HepG2 (cell line): ENCODE data around the gene PRSS53. TPM values are rescaled to one million over a fixed set of nuclear protein-coding genes. Genes with fewer than 3 reads are reported as not detected.
A peak's percentile ranks its signal among the peaks of the same experiment; 100 is the strongest.

Experiments
- JUN ChIP-seq: sonication (generic); formaldehyde crosslinking; IDR thresholded peaks from 2 replicates; pipeline ENCODE4 v1.4.0; 2020; ENCODE audit warnings: mild to moderate bottlenecking, missing genetic modification reagents
- KLF13 ChIP-seq: sonication (generic); formaldehyde crosslinking; IDR thresholded peaks from 2 replicates; pipeline ENCODE4 v1.4.0; 2020; ENCODE audit warnings: mild to moderate bottlenecking, missing genetic modification reagents
- PRPF4 ChIP-seq: fragments of 200-400 bp; formaldehyde crosslinking; IDR thresholded peaks from 2 replicates; pipeline ENCODE4 v1.6.1; 2016; ENCODE audit warnings: low read length, low read depth; ENCODE audit not compliant: poor library complexity, severe bottlenecking
- SIN3A ChIP-seq: IDR thresholded peaks from 2 replicates; pipeline ENCODE4 v1.6.1; 2011; ENCODE audit warnings: low read depth, mild to moderate bottlenecking, control low read depth, low read length, borderline replicate concordance
- SIX4 ChIP-seq: sonication (generic); formaldehyde crosslinking; IDR thresholded peaks from 2 replicates; pipeline ENCODE4 v1.4.0; 2020; ENCODE audit warnings: missing genetic modification reagents
- TAF15 ChIP-seq: fragments of 200-400 bp; formaldehyde crosslinking; IDR thresholded peaks from one replicate; pipeline ENCODE4 v1.6.1; 2018; ENCODE audit warnings: mild to moderate bottlenecking, low read depth, low read length; ENCODE audit not compliant: poor library complexity, severe bottlenecking
- ZNF138 ChIP-seq: sonication (generic); formaldehyde crosslinking; IDR thresholded peaks from 2 replicates; pipeline ENCODE4 v1.5.0; 2020; ENCODE audit warnings: mild to moderate bottlenecking, low read depth, missing genetic modification reagents
- ZNF724P ChIP-seq: sonication (generic); formaldehyde crosslinking; IDR thresholded peaks from 2 replicates; pipeline ENCODE4 v1.8.0; 2022; ENCODE audit warnings: missing genetic modification reagents, borderline replicate concordance
- polyA plus RNA-seq, 8 experiments: library from polyadenylated mRNA; depleted of rRNA in 3 of 8; stranded (reverse) in 7 of 8; unstranded in 1 of 8; fragments of >200 nt; fragmentation: Illumina TruSeq in 4 of 8; extraction: Trizol in 4 of 8; gene quantifications; 2 replicates each; pipeline versions ENCODE4 v1.2.1 to v1.2.3, GENCODE V29; 2011 to 2016; ENCODE audit warnings: low read depth in 4 of 8, missing spikeins in 1 of 8, mixed read lengths in 1 of 8; ENCODE audit not compliant: insufficient read depth in 1 of 8
- total RNA-seq, 5 experiments: library from RNA; depleted of rRNA; stranded (reverse); fragments of >200 nt; fragmentation: Illumina TruSeq; extraction: Trizol; gene quantifications; 2 replicates each; pipeline ENCODE4 v1.2.3, GENCODE V29; 2016; ENCODE audit warnings: low read depth in 1 of 5
- TF ChIP-seq, protein P1 (sequence below): fragments of 450-650 bp; IDR thresholded peaks from 2 replicates; pipeline ENCODE4 v1.6.1; 2016
- TF ChIP-seq, protein P2 (sequence below): sonication (generic); formaldehyde crosslinking; IDR thresholded peaks from 2 replicates; pipeline ENCODE4 v1.4.0; 2020; ENCODE audit warnings: mild to moderate bottlenecking, missing genetic modification reagents
- TF ChIP-seq, protein P3 (sequence below): sonication (generic); formaldehyde crosslinking; IDR thresholded peaks from 2 replicates; pipeline ENCODE4 v1.5.0; 2020; ENCODE audit warnings: missing genetic modification reagents, mild to moderate bottlenecking, borderline replicate concordance
- TF ChIP-seq, protein P4 (sequence below), 2 experiments: sonication (generic) in 1 of 2; formaldehyde crosslinking in 1 of 2; IDR thresholded peaks; 2 replicates each; pipeline versions ENCODE4 v1.6.1 to v1.9.0; 2014 to 2022; ENCODE audit warnings: antibody characterized with exemption in 1 of 2, borderline replicate concordance in 1 of 2, inconsistent platforms in 1 of 2, low read depth in 1 of 2, missing genetic modification reagents in 1 of 2

PRSS53 gene
- total and polyA plus RNA-seq, 2 of the 13 experiments (the other 11 are each of a cell fraction or from before 2014, with no cell fraction given): 2.2 to 7.4 TPM

GRCh38 chr16:31073142-31073969 lies 15.4 kb downstream of the PRSS53 start (continued):
- TF ChIP-seq, protein P1, sequence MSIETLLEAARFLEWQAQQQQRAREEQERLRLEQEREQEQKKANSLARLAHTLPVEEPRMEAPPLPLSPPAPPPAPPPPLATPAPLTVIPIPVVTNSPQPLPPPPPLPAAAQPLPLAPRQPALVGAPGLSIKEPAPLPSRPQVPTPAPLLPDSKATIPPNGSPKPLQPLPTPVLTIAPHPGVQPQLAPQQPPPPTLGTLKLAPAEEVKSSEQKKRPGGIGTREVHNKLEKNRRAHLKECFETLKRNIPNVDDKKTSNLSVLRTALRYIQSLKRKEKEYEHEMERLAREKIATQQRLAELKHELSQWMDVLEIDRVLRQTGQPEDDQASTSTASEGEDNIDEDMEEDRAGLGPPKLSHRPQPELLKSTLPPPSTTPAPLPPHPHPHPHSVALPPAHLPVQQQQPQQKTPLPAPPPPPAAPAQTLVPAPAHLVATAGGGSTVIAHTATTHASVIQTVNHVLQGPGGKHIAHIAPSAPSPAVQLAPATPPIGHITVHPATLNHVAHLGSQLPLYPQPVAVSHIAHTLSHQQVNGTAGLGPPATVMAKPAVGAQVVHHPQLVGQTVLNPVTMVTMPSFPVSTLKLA: no peak
- TF ChIP-seq KLF13: 0 out of 2 replicates have a peak, but pooled peaks have one; percentile 42
- TF ChIP-seq, protein P2, sequence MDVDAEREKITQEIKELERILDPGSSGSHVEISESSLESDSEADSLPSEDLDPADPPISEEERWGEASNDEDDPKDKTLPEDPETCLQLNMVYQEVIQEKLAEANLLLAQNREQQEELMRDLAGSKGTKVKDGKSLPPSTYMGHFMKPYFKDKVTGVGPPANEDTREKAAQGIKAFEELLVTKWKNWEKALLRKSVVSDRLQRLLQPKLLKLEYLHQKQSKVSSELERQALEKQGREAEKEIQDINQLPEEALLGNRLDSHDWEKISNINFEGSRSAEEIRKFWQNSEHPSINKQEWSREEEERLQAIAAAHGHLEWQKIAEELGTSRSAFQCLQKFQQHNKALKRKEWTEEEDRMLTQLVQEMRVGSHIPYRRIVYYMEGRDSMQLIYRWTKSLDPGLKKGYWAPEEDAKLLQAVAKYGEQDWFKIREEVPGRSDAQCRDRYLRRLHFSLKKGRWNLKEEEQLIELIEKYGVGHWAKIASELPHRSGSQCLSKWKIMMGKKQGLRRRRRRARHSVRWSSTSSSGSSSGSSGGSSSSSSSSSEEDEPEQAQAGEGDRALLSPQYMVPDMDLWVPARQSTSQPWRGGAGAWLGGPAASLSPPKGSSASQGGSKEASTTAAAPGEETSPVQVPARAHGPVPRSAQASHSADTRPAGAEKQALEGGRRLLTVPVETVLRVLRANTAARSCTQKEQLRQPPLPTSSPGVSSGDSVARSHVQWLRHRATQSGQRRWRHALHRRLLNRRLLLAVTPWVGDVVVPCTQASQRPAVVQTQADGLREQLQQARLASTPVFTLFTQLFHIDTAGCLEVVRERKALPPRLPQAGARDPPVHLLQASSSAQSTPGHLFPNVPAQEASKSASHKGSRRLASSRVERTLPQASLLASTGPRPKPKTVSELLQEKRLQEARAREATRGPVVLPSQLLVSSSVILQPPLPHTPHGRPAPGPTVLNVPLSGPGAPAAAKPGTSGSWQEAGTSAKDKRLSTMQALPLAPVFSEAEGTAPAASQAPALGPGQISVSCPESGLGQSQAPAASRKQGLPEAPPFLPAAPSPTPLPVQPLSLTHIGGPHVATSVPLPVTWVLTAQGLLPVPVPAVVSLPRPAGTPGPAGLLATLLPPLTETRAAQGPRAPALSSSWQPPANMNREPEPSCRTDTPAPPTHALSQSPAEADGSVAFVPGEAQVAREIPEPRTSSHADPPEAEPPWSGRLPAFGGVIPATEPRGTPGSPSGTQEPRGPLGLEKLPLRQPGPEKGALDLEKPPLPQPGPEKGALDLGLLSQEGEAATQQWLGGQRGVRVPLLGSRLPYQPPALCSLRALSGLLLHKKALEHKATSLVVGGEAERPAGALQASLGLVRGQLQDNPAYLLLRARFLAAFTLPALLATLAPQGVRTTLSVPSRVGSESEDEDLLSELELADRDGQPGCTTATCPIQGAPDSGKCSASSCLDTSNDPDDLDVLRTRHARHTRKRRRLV (CRISPR knock-in tag): 0 out of 2 replicates have a peak, but pooled peaks have one; percentile 11
- TF ChIP-seq ZNF724P (CRISPR knock-in tag): 0 out of 2 replicates have a peak, but pooled peaks have one; percentile 42
- TF ChIP-seq JUN (CRISPR knock-in tag): 0 out of 2 replicates have a peak, but pooled peaks have one; percentile 56
- TF ChIP-seq, protein P3, sequence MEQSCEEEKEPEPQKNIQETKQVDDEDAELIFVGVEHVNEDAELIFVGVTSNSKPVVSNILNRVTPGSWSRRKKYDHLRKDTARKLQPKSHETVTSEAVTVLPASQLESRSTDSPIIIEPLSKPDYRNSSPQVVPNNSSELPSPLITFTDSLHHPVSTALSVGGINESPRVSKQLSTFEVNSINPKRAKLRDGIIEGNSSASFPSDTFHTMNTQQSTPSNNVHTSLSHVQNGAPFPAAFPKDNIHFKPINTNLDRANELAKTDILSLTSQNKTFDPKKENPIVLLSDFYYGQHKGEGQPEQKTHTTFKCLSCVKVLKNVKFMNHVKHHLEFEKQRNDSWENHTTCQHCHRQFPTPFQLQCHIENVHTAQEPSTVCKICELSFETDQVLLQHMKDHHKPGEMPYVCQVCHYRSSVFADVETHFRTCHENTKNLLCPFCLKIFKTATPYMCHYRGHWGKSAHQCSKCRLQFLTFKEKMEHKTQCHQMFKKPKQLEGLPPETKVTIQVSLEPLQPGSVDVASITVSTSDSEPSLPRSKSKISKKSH (CRISPR knock-in tag): peak; percentile 10
- peak; percentile 65 for TF ChIP-seq ZNF138 (CRISPR knock-in tag)
- TF ChIP-seq PRPF4: no peak
- no peak for TF ChIP-seq TAF15
- peak; percentile 79; the same call in 1 of the 2 replicates for TF ChIP-seq SIN3A
- TF ChIP-seq, protein P4, sequence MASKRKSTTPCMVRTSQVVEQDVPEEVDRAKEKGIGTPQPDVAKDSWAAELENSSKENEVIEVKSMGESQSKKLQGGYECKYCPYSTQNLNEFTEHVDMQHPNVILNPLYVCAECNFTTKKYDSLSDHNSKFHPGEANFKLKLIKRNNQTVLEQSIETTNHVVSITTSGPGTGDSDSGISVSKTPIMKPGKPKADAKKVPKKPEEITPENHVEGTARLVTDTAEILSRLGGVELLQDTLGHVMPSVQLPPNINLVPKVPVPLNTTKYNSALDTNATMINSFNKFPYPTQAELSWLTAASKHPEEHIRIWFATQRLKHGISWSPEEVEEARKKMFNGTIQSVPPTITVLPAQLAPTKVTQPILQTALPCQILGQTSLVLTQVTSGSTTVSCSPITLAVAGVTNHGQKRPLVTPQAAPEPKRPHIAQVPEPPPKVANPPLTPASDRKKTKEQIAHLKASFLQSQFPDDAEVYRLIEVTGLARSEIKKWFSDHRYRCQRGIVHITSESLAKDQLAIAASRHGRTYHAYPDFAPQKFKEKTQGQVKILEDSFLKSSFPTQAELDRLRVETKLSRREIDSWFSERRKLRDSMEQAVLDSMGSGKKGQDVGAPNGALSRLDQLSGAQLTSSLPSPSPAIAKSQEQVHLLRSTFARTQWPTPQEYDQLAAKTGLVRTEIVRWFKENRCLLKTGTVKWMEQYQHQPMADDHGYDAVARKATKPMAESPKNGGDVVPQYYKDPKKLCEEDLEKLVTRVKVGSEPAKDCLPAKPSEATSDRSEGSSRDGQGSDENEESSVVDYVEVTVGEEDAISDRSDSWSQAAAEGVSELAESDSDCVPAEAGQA (IDR thresholded peaks at IDR 0.05; ENCODE audit: low read depth): peak; percentile 60; the same call in 1 of the 2 replicates
- TF ChIP-seq, protein P4 (CRISPR knock-in tag; IDR thresholded peaks at IDR 0.05; ENCODE audit: borderline replicate concordance): peak; percentile 80
- peak; percentile 60; the same call in 1 of the 2 replicates for TF ChIP-seq SIX4
